ENCODE data around the gene HDAC11. TPM values are rescaled to one million over a fixed set of nuclear protein-coding genes. Genes with fewer than 3 reads are reported as not detected.
"Not testable (repeated sequence)": the region's sequence is repeated elsewhere in the genome, so short reads cannot be mapped to it uniquely, and the experiment has no call there.

HDAC11 gene
- total RNA-seq, 1 donor from 2014 or later = 19.7 TPM

DNA sequence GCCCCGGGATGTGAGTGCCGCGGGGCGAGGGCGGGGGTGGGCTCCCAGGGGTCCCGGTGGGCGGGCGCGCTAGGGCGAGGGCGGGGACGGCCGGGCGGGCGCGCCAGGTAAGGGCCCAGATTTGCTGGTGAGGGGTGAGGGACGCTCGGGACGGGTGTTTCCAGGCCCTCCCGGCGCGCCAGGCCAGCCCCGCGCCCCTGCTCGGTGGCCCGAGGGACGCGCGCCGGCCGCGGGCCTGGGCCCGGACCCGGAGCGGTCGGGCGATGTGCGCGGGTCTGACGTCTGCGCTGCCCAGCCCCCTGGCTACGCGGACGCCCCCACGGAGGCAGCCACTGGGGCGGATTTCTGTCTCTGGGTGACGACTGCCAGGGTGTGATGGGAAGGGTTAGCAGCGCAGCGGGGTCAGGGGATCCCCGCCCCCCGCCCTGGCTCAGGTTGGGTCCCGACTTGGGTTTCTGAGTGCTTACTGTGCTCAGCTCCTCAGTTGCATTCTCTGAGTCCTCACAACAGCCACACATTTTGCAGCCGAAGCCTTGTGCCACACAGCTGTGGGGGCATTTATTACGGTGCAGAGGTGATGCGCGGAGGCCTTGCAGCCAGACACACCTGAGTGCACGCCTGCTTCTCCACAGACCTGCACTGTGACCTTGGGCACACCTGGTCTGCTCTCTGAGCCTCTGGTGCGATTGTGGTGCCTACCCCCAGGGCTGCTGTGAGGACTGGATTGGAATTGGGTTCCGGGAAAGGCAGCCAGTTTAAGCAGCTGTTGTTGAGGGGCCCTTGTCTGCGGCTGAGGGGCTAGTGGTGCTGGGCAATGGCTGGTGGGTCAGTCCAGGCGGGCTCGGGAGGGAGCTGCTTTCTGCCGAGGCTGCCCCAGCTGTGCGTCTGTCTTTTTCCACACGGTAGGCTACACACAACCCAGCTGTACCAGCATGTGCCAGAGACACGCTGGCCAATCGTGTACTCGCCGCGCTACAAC, 523 bp downstream of the HDAC11 start:
- Histone ChIP-seq H3K36me3 (ENCODE audit: control insufficient read depth, insufficient read depth, low read length) (peaks cover 3% of the 10 kb centered on the region), H3K27me3 (ENCODE audit: control insufficient read depth, insufficient read depth, low read length) (no peaks in the 10 kb centered on the region), H3K4me3 (ENCODE audit: low read depth, low read length) (peak overlapping the region; percentile 73)
- TF ChIP-seq, protein P1, sequence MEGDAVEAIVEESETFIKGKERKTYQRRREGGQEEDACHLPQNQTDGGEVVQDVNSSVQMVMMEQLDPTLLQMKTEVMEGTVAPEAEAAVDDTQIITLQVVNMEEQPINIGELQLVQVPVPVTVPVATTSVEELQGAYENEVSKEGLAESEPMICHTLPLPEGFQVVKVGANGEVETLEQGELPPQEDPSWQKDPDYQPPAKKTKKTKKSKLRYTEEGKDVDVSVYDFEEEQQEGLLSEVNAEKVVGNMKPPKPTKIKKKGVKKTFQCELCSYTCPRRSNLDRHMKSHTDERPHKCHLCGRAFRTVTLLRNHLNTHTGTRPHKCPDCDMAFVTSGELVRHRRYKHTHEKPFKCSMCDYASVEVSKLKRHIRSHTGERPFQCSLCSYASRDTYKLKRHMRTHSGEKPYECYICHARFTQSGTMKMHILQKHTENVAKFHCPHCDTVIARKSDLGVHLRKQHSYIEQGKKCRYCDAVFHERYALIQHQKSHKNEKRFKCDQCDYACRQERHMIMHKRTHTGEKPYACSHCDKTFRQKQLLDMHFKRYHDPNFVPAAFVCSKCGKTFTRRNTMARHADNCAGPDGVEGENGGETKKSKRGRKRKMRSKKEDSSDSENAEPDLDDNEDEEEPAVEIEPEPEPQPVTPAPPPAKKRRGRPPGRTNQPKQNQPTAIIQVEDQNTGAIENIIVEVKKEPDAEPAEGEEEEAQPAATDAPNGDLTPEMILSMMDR (IDR thresholded peaks at IDR 0.05; ENCODE audit: insufficient read depth, low read length, severe bottlenecking) = no peak
- DNase-seq (ENCODE audit: low read depth) (no peak), FAIRE-seq (no peak)

DNA sequence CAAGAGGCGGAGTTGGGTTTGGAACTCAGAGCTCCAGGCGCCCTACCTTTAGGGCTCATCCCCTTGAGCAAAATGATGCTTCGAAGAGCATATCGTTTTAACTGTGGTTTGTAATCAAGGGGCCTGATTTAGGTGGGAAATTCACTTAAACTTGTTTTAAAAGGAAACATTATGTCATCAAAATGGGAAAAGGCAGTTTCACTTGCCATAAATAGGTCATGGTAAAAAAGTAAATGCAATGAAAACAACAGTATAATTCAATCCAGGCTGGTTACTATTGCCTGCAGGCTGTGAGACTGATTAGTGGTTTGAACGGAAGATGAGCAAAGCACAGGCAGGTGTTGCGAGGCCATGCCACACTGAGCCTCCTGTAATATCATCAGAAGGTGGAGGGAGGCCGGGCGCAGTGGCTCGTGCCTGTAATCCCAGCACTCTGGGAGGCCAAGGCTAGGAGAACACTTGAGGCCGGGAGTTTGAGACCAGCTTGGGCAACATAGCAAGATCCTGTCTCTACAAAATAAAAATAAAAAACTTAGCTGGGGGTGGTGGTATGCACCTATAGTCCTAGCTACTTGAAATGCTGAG, 2.1 kb downstream of the HDAC11 start:
- Histone ChIP-seq H3K27me3 (ENCODE audit: control insufficient read depth, insufficient read depth, low read length) (no peaks in the 10 kb centered on the region), H3K4me3 (ENCODE audit: low read depth, low read length) (no peak overlapping the region), H3K36me3 (ENCODE audit: control insufficient read depth, insufficient read depth, low read length) (peaks cover 4% of the 10 kb centered on the region)
- TF ChIP-seq, protein P1 (IDR thresholded peaks at IDR 0.05; ENCODE audit: insufficient read depth, low read length, severe bottlenecking) = no peak
- DNase-seq (ENCODE audit: low read depth) = no peak
- no peak for FAIRE-seq

DNA sequence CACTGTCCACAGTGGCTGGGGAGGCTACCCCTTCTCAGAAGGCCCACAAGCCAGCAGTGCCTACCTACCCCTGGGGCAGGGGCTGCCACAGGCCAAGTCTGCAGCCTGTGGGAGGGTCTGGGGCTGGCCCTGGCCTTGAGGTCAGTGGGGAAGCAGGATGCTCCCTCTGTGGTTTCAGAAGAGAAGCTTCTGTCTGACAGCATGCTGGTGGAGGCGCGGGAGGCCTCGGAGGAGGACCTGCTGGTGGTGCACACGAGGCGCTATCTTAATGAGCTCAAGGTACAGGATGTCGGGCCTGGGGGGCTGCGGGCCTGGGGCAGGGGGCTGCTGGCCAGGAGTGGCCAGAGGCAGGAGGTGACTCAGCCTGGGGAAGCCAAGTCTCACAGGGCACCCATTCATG, 3.2 kb downstream of the HDAC11 start:
- FAIRE-seq (no peak), DNase-seq (ENCODE audit: low read depth) (no peak)
- TF ChIP-seq, protein P1 (IDR thresholded peaks at IDR 0.05; ENCODE audit: insufficient read depth, low read length, severe bottlenecking) = no peak
- Histone ChIP-seq H3K36me3 (ENCODE audit: control insufficient read depth, insufficient read depth, low read length) (peaks cover 8% of the 10 kb centered on the region), H3K27me3 (ENCODE audit: control insufficient read depth, insufficient read depth, low read length) (no peaks in the 10 kb centered on the region), H3K4me3 (ENCODE audit: low read depth, low read length) (no peak overlapping the region)

DNA sequence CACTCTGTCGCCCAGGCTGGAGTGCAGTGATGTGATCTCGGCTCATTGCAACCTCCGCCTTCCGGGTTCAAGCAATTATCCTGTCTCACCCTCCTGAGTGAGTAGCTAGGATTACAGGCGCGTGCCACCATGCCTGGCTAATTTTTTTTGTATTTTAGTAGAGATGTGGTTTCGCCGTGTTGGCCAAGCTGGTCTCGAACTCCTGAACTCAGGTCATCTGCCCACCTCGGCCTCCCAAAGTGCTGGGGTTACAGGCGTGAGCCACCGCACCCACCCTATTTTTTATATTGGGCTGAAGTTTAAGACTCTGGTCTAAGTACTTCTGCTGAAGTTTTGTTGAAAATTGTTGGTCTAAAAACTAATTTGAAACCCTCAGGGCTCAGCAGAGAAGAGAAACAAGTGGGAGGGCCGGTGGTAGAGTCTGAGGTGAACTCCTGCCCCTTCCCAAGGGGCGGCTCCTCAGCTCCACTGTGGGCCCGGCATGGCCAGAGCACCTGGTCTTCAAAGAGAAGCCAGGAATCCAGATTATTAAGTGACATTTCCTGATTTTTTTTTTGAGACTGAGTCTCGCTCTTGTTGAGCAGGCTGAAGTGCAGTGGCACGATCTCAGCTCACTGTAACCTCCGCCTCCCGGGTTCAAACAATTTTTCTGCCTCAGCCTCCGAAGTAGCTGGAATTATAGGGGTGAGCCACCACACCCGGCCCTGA, 4.0 kb downstream of the HDAC11 start:
- no peak for DNase-seq (ENCODE audit: low read depth)
- peaks cover 8% of the 10 kb centered on the region for H3K36me3 ChIP-seq (ENCODE audit: control insufficient read depth, insufficient read depth, low read length)
- H3K4me3 ChIP-seq (ENCODE audit: low read depth, low read length) = no peak overlapping the region
- TF ChIP-seq, protein P1 (IDR thresholded peaks at IDR 0.05; ENCODE audit: insufficient read depth, low read length, severe bottlenecking) = no peak
- no peak for FAIRE-seq
- no peaks in the 10 kb centered on the region for H3K27me3 ChIP-seq (ENCODE audit: control insufficient read depth, insufficient read depth, low read length)

DNA sequence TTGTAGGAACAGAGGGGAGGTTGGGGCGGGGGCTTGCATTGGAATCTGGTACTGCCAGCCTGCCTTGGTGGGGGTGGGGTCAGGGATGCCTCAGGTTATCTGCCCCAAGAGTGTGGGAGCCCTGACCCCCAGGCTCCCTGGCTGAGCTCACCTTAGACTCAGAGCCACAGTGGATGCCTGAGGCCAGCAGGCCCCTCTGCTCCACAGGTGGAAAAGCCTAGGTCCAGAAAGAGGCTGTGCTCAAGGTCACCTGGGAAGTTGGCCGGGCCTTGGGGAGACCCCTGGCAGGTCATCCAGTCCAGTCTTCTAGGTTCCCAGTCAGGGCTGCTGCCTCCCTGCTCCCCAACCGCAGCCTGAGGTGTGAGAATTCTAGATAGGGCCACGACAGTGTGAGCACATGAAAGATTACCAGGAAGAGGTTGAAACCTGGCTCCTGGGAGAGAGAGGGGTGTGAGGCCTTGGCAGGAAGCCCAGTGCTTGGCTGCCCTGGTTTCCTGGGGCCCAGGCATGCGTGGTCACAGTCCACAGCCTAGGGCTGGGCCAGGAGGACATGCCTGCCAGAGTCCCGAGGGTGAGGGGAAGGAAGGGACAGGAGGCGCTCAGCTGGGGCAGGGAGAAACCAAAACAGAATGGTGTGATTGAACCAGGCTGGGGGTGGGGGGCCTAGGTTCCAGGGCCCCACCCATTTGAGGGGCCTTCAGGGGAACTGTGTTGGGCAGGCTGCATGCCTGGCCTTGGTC, 4.9 kb downstream of the HDAC11 start:
- no peaks in the 10 kb centered on the region for H3K27me3 ChIP-seq (ENCODE audit: control insufficient read depth, insufficient read depth, low read length)
- FAIRE-seq (no peak), DNase-seq (ENCODE audit: low read depth) (peak; percentile 84)
- H3K4me3 ChIP-seq (ENCODE audit: low read depth, low read length) = no peak overlapping the region
- H3K36me3 ChIP-seq (ENCODE audit: control insufficient read depth, insufficient read depth, low read length) = peaks cover 8% of the 10 kb centered on the region
- TF ChIP-seq, protein P1 (IDR thresholded peaks at IDR 0.05; ENCODE audit: insufficient read depth, low read length, severe bottlenecking) = no peak

DNA sequence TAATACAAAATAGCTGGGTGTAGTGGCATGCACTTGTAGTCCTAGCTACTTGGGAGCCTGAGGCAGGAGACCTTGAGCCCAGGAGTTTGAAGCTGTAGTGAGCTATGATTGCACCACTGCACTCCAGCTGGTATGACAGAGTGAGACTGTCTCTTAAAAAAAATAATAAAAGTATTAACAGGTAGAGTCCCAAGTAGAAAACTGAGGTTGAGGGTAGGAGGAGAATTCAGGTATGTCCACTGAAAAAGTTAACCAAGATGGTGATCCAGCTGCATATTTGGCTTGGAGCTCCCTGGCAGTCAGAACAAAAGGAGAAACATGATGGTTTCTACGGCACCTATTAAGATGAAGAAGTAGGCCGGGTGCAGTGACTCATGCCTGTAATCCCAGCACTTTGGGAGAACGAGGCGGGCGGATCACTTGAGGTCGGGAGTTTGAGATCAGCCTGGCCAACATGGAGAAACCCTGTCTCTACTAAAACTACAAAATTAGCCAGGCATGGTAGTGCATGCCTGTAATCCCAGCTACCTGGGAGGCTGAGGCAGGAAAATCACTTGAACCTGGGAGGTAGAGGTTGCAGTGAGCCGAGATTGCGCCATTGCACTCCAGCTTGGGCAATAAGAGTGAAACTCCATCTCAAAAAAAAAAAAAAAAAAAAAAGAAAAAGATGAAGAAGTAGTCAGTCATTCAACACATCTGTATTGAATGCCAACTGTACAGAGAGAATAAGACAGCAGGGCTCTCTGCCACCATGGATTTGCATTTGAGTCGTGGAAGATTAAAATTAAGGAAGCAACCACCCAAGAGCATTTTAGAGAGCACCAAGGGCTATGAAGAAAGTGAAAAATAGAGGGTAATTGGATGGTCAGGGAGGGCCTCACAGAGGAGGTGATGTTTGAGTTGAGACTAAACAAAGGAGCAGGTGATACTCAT, 5.8 kb downstream of the HDAC11 start:
- not testable (repeated sequence) for H3K4me3 ChIP-seq (ENCODE audit: low read depth, low read length); H3K27me3 ChIP-seq (ENCODE audit: control insufficient read depth, insufficient read depth, low read length); FAIRE-seq; H3K36me3 ChIP-seq (ENCODE audit: control insufficient read depth, insufficient read depth, low read length)
- DNase-seq (ENCODE audit: low read depth) = peak; percentile 65
